Measurements from ENCODE around the gene GPC5. TPM values are rescaled to one million over a fixed set of nuclear protein-coding genes. Genes with fewer than 3 reads are reported as not detected.

Gene GPC5
- total RNA-seq, 1 donor from 2014 or later = 0.07 TPM

- no peak for DNase-seq (ENCODE audit: low spot score)
Observed at GRCh38 chr13:92315265-92315664, 916.8 kb downstream of the GPC5 start.

GRCh38 chr13:92316030-92316429 lies 917.6 kb downstream of the GPC5 start:
- no peak overlapping the region for H3K27ac ChIP-seq
- no peak overlapping the region for H3K4me2 ChIP-seq
- peaks cover 2% of the 10 kb centered on the region for H3K4me1 Mint-ChIP-seq
- no peak overlapping the region for H3K4me3 Mint-ChIP-seq
- H3K36me3 ChIP-seq = no peaks in the 10 kb centered on the region
- no peaks in the 10 kb centered on the region for H3K9me3 Mint-ChIP-seq
- H3K9ac ChIP-seq = no peak overlapping the region
- no peaks in the 10 kb centered on the region for H3K36me3 Mint-ChIP-seq
- no peak for DNase-seq (ENCODE audit: low spot score)
- no peak overlapping the region for H3K4me3 ChIP-seq
- H3K4me1 ChIP-seq = no peaks in the 10 kb centered on the region
- H3K27me3 Mint-ChIP-seq (ENCODE audit: insufficient read depth, low read depth) = peaks cover 2% of the 10 kb centered on the region
- H3K79me2 ChIP-seq (ENCODE audit: low read depth) = no peaks in the 10 kb centered on the region
- no peaks in the 10 kb centered on the region for H3F3A ChIP-seq (ENCODE audit: low read depth)
- no peak overlapping the region for H3K27ac Mint-ChIP-seq
- no peaks in the 10 kb centered on the region for H3K9me3 ChIP-seq (ENCODE audit: low read depth)
- no peaks in the 10 kb centered on the region for H3K27me3 ChIP-seq
- TF ChIP-seq, protein P1, sequence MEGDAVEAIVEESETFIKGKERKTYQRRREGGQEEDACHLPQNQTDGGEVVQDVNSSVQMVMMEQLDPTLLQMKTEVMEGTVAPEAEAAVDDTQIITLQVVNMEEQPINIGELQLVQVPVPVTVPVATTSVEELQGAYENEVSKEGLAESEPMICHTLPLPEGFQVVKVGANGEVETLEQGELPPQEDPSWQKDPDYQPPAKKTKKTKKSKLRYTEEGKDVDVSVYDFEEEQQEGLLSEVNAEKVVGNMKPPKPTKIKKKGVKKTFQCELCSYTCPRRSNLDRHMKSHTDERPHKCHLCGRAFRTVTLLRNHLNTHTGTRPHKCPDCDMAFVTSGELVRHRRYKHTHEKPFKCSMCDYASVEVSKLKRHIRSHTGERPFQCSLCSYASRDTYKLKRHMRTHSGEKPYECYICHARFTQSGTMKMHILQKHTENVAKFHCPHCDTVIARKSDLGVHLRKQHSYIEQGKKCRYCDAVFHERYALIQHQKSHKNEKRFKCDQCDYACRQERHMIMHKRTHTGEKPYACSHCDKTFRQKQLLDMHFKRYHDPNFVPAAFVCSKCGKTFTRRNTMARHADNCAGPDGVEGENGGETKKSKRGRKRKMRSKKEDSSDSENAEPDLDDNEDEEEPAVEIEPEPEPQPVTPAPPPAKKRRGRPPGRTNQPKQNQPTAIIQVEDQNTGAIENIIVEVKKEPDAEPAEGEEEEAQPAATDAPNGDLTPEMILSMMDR (IDR thresholded peaks at IDR 0.05) = no peak
- TF ChIP-seq EZH2 (IDR thresholded peaks at IDR 0.05) (no peak), EZH2phosphoT487 (IDR thresholded peaks at IDR 0.05) (no peak)
- H2AFZ ChIP-seq (replicated peaks) = no peak overlapping the region
- no peaks in the 10 kb centered on the region for H4K20me1 ChIP-seq (ENCODE audit: low read depth)

More at GRCh38 chr13:92315265-92315664, 916.8 kb downstream of the GPC5 start:
- Histone ChIP-seq H3K4me1 (no peaks in the 10 kb centered on the region), H3K4me3 (no peak overlapping the region), H3K27me3 (no peaks in the 10 kb centered on the region), H3K36me3 (no peaks in the 10 kb centered on the region), H3K27ac (no peak overlapping the region), H3K9ac (no peak overlapping the region), H2AFZ (replicated peaks) (no peak overlapping the region), H3K79me2 (ENCODE audit: low read depth) (no peaks in the 10 kb centered on the region), H3K4me2 (no peak overlapping the region), H3F3A (ENCODE audit: low read depth) (no peaks in the 10 kb centered on the region), H4K20me1 (ENCODE audit: low read depth) (no peaks in the 10 kb centered on the region), H3K9me3 (ENCODE audit: low read depth) (no peaks in the 10 kb centered on the region)
- no peak overlapping the region for H3K4me3 Mint-ChIP-seq
- no peak overlapping the region for H3K27ac Mint-ChIP-seq
- no peaks in the 10 kb centered on the region for H3K36me3 Mint-ChIP-seq
- H3K27me3 Mint-ChIP-seq (ENCODE audit: insufficient read depth, low read depth) = peaks cover 2% of the 10 kb centered on the region
- TF ChIP-seq EZH2 (IDR thresholded peaks at IDR 0.05) (no peak), EZH2phosphoT487 (IDR thresholded peaks at IDR 0.05) (no peak)
- TF ChIP-seq, protein P1 (IDR thresholded peaks at IDR 0.05) = no peak
- H3K9me3 Mint-ChIP-seq = no peaks in the 10 kb centered on the region
- H3K4me1 Mint-ChIP-seq = peaks cover 2% of the 10 kb centered on the region

GRCh38 chr13:92317066-92317465 lies 918.6 kb downstream of the GPC5 start:
- TF ChIP-seq, protein P1 (IDR thresholded peaks at IDR 0.05) = no peak
- TF ChIP-seq EZH2phosphoT487 (IDR thresholded peaks at IDR 0.05) (no peak), EZH2 (IDR thresholded peaks at IDR 0.05) (no peak)
- Mint-ChIP-seq H3K36me3 (no peaks in the 10 kb centered on the region), H3K27me3 (ENCODE audit: insufficient read depth, low read depth) (no peaks in the 10 kb centered on the region), H3K27ac (no peak overlapping the region), H3K4me1 (peaks cover 2% of the 10 kb centered on the region), H3K9me3 (no peaks in the 10 kb centered on the region), H3K4me3 (no peak overlapping the region)
- Histone ChIP-seq H3K27ac (no peak overlapping the region), H3K79me2 (ENCODE audit: low read depth) (no peaks in the 10 kb centered on the region), H3K9ac (no peak overlapping the region), H3F3A (ENCODE audit: low read depth) (no peaks in the 10 kb centered on the region), H2AFZ (replicated peaks) (no peak overlapping the region), H4K20me1 (ENCODE audit: low read depth) (no peaks in the 10 kb centered on the region), H3K9me3 (ENCODE audit: low read depth) (no peaks in the 10 kb centered on the region), H3K27me3 (no peaks in the 10 kb centered on the region), H3K36me3 (no peaks in the 10 kb centered on the region), H3K4me3 (no peak overlapping the region), H3K4me2 (no peak overlapping the region), H3K4me1 (no peaks in the 10 kb centered on the region)
- no peak for DNase-seq (ENCODE audit: low spot score)
